GM19397 (cell line): ENCODE measurements around the gene NTRK2.

Source experiments
- ATAC-seq: cut with Tn5 transposase; IDR thresholded peaks from one replicate; pipeline ENCODE4 v1.9.1; 2021; ENCODE audit warnings: mild to moderate bottlenecking, moderate library complexity; ENCODE audit not compliant: unreplicated experiment

NTRK2 gene

GRCh38 chr9:84845956-84846900, 176.7 kb downstream of the NTRK2 start:
- ATAC-seq: no peak

DNA sequence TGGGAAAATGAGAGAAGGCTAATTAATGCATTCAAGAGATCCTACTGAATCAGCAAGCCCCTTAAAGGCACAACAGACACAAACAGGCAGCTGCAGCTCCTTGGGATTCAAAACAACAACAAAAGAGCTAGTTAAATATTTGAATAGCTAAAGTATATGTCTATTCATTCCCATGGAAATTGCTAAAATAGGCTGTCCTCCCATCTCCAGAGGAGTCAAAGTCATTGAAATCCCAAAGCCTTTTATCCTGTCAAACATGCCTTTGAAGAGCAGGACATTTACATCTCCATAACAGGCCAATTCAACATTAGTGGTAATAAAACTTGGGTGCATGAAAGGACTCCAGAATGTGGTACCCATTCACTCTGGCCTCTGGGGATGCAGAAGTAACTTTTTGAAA, 177.4 kb downstream of the NTRK2 start:
- ATAC-seq: no peak

GRCh38 chr9:84849049-84849448, 179.5 kb downstream of the NTRK2 start:
- ATAC-seq: no peak

- ATAC-seq: no peak
Measured at GRCh38 chr9:84850830-84851392, 181.4 kb downstream of the NTRK2 start.

DNA sequence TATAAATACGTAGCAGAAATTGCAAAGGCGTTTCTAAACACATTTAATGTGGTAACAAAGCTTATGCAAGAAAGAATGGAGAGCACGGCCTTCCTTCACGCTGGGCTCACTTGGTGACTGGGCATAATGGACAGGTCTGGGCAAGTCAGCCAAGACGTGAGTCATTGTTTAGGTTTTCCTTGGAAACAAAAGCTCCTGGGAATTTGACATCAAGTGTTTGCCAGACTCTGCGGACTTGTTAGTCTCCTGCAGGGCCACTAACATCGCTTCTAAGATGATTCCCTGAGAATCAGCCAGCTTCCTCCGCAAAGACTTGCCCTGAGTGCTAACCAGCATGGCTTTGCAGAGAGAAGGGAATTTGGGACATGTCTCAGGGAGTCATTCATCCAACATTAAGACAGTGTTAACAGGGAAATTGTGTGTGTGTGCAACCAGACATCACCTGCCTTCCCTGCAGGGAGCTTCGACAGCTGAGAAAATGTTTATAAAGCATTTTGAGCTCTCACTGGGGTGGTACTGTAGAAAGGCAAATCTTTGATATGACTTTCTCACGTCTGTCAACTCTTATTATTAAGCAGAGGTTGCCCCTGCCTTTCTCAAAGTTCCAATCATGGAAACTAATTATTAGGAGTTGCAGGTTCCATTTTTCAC, 182.5 kb downstream of the NTRK2 start:
- ATAC-seq: no peak

- no peak for ATAC-seq
Measured at GRCh38 chr9:84852617-84853301, 183.2 kb downstream of the NTRK2 start.

- no peak for ATAC-seq
Measured at GRCh38 chr9:84856181-84856632, 186.7 kb downstream of the NTRK2 start.

DNA sequence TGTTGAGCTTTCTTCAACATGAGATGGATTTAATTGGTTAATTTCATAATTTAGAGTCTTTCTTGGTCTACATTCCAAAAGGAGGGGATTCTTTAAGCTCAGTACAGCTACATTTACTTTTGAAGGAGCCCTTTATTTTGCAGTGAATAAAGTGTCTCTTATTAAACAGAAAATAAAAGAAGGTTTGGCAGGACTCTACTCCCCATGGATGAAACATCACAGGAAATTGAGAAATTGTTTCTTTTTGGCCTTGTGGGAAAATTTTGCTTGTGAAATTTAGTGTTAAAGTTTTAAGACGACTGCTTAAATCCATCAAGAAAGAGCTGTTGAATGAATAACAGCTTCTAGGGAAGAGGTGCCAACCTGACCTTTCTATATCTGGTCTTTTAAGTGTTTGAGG, 187.7 kb downstream of the NTRK2 start:
- no peak for ATAC-seq

- no peak for ATAC-seq
Measured at GRCh38 chr9:84858364-84858763, 188.8 kb downstream of the NTRK2 start.

DNA sequence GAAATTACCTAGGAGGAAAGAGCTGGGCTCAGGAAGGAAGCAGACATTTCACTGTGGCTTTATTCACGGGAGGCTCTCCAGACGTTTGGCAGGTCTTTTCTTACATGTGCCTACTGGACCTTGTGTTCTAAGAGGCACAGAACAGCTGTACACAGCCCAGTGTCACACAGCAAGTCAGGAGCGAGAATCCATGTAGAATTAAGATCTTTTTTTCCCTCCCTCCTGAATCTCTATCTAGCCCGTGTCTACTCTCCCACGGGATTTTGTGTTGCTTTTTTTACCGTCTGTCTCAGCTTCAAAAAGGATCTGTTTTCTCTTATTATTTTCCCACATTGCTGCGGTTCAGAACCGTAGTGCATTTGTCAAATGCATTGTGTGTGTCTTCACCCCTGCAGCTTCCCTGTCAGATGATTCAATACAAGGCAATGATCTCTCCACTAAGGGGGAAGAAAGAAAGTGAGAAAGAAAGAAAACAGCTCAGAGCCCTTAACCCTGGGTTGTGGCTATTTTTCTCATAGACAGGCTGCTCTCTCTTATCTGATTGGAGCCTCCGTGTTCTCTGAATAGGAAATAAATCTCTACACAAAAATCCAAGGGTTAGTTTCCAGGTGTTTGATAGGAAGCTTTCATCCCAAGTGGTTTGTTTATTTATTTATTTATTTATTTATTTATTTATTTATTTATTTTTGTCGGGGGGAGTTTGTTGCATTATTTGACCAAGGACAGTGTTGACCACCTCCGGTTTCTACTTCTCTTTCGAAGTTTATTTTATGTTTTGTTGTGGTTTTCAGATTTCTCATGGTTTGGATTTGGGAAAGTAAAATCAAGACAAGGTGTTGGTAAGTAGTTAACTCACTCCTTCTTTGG, 191.0 kb downstream of the NTRK2 start:
- ATAC-seq: no peak

GRCh38 chr9:84861455-84861854, 191.9 kb downstream of the NTRK2 start:
- no peak for ATAC-seq

GRCh38 chr9:84862308-84862707, 192.8 kb downstream of the NTRK2 start:
- no peak for ATAC-seq

DNA sequence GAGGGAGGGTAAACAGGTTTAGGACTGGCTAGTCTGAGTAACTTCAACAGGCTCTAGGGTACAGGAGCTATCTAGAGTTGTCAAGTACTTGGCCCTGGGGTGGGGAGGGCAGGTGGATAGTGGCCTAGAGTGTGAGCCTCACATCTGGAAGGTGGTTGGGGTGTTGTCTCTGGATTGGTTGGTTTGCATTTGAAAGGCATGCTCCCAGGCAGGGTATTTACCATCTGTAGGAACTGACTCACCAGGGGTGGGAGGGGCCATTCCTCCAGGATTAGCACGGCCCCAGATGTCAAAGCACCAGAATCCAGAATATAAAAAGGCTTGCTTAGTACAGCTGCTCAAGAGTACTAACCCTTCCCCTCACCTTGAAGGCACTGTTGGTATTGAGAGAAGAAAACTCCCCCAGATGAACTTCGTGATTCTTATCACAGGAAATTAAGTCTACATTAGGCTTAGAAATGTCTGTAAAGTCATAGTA, 193.3 kb downstream of the NTRK2 start:
- no peak for ATAC-seq

DNA sequence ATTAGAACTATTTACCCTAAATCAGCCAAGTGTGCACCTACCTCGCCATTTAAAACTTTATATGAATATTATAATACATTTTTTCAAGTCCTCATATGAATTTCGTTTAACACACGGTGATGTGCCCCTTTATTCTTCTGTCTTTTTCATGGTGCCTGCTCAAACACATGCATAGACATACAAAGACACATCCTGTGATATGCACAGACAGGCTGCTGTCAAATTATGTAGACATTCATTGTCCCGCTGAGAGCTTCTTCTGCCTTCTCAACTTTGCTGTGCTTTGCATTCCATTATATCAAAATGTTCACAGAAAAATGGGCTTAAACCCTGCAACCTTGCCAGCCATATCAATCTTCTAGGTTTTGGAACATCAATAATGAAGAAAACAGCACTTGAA, 193.8 kb downstream of the NTRK2 start:
- no peak for ATAC-seq

DNA sequence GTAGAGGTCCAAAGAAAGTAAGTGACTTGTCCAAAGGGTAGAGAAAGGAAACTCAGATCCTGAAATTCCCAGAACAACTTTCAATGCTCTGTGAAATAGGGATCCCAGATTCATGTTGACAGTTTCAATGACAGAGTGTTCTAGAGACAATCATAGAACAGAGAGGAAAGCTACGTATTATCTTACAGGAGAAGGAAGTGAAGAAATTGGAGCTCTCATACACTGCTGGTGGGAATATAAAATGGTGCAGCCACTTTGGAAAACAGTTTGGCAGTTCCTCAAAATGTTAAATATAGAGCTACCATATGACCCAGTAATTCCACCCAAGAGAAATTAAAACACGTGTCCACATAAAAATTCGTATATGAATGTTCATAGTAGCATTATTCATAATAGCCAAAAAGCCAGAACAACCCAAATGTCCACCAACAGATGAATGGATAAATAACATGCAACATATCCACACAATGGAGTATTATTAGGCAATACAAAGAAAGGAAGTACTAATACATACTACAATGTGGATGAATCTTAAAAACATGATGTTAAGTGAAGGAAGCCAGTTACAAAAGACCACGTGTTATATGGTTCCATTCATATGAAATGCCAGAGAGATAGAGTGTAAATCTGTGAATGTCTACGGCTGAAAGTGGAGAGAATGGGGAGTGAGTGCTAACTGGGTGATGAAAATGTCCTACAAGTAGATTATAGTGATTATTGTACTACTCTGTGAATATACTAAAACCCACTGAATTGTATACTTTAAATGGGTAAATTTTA, 197.1 kb downstream of the NTRK2 start:
- no peak for ATAC-seq

GRCh38 chr9:84867186-84867585, 197.7 kb downstream of the NTRK2 start:
- no peak for ATAC-seq

GRCh38 chr9:84869091-84869490, 199.6 kb downstream of the NTRK2 start:
- no peak for ATAC-seq

DNA sequence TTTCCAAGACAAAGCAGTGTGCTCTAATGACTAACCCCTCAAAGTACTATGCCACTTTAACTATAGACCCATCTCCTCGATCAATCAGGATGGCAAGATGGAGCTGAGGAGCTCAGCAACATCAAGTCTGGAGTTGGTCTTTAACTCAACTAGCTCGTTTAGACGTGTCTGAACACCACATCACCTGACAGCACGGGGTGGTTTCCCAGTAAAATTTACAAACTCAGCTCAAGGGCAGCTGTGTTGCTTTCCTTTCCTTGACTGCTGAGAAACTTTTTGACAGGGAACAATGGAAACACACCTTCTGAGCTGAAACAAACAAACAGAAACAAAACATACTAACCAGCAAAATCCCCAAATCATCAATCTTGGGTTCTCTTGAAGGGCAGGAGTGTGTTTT, 202.5 kb downstream of the NTRK2 start:
- no peak for ATAC-seq

DNA sequence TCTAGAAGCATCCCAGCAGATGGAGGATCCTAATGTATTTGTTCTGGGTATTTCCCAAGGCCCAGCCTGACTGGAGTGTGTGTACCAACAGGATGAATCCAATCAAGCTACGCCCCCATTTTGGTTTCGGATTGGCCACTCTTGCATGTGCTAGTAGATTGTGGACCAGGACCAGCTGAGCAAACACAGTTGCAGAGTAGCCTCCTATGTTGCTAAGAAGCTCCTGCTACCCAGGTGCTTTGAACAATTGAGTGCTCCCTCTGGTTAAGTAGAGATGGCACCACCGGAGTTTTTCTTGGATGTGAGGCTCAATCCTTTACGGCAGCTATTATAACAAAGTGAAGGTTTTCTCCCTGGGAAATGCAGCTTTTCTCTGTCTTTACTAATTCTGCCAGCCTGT, 204.5 kb downstream of the NTRK2 start:
- no peak for ATAC-seq
